ENCODE data around the gene HOXB3.

DNA sequence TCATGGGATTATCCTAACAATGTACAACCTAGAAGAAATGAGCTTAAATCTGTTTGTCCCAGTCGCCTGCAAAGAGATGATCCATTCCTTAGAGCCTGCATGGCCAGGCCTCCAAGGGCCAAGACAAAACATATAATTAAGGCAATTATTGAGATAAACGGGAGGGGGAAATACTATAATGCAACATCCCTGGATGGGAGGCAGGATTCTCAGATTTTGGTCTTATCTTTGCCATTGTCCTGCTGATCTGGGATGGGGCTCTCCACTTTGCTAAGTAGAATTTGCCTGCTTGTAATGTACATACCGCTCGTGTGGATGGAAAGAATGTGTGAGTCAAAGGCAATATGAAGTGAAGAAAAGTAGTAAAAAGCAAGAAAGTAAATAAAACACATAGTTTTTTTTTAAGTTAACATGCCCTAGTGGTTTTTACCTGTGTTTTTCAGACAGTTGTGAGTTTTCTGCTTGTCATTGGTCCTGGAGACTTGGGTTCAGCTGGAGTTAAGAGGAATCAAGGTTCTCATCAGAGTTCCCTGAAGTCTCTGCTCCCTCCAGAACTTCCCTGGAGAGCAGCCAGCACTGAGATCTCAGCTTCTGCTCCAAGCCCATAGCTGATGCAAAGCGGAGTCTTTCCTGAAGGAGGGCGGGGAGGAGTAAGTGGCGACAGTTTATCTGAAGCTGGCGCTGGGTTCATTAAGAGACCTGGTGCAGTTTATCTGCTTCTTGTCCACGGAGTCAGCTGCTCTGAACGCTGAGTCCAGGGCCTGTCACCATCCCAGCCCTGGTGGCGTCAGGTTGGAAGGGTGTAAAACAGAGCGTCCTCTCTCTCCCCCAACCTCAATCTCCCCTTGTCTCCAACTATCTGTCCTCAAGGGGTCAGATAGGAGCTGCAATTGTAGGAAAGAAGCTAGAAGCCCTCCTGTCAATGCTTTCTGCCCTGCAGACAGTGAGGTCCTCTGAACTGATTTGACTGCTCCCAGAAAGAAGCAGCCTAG is 89.3 kb downstream of the HOXB3 start:
- TF ChIP-seq POLR2A (IDR thresholded peaks at IDR 0.05) (no peak), POLR2AphosphoS5 (IDR thresholded peaks at IDR 0.05) (no peak)
- TF ChIP-seq, protein P1, sequence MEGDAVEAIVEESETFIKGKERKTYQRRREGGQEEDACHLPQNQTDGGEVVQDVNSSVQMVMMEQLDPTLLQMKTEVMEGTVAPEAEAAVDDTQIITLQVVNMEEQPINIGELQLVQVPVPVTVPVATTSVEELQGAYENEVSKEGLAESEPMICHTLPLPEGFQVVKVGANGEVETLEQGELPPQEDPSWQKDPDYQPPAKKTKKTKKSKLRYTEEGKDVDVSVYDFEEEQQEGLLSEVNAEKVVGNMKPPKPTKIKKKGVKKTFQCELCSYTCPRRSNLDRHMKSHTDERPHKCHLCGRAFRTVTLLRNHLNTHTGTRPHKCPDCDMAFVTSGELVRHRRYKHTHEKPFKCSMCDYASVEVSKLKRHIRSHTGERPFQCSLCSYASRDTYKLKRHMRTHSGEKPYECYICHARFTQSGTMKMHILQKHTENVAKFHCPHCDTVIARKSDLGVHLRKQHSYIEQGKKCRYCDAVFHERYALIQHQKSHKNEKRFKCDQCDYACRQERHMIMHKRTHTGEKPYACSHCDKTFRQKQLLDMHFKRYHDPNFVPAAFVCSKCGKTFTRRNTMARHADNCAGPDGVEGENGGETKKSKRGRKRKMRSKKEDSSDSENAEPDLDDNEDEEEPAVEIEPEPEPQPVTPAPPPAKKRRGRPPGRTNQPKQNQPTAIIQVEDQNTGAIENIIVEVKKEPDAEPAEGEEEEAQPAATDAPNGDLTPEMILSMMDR (IDR thresholded peaks at IDR 0.05 in 8 of 11, conservative IDR thresholded peaks at IDR 0.05 in 3 of 11): no peak

All from spleen (tissue), 7 donors.